Caco-2 (cell line): ENCODE data around the gene CHST3. TPM values are rescaled to one million over a fixed set of nuclear protein-coding genes. Genes with fewer than 3 reads are reported as not detected.
A peak's percentile ranks its signal among the peaks of the same experiment; 100 is the strongest.

ENCODE experiments used
- BruUV-seq: library from RNA; stranded (reverse); fragments of 400-500 nt; replicated peaks from 2 replicates; lab custom pipeline; 2021; lab: Mats Ljungman, UMichigan
- CTCF ChIA-PET: fragments of 300-600 bp; sonication (Branson Sonifier 250); formaldehyde crosslinking; loops from one replicate; lab custom pipeline; 2022; ENCODE audit warnings: antibody characterized with exemption; lab: Charles Lee
- POLR2A ChIA-PET: fragments of 300-600 bp; sonication (Branson Sonifier 250); formaldehyde crosslinking; loops from one replicate; lab custom pipeline; 2022; ENCODE audit warnings: antibody characterized with exemption; lab: Charles Lee
- DNase-seq, 2 experiments: peaks; one replicate each; pipeline versions ENCODE4 v3.0.0 to v3.0.0-alpha.2; 2020 to 2022
- H3K27me3 ChIP-seq: replicated peaks from 2 replicates; pipeline ENCODE4 v1.6.0; 2011; ENCODE audit warnings: low read length; ENCODE audit not compliant: control insufficient read depth, insufficient read depth
- H3K36me3 ChIP-seq: 2 replicates; pipeline ENCODE4 v1.5.1; 2011; ENCODE audit warnings: low read length; ENCODE audit not compliant: control insufficient read depth, insufficient read depth
- H3K4me1 ChIP-seq: fragments of 250-450 bp; sonication (Bioruptor Pico); 2 replicates; pipeline ENCODE4 v1.5.1; 2020; ENCODE audit warnings: mild to moderate bottlenecking
- H3K4me3 ChIP-seq: 2 replicates; pipeline ENCODE4 v1.5.1; 2011; ENCODE audit warnings: low read depth, mild to moderate bottlenecking, control low read depth, low read length
- H3K9me3 ChIP-seq: fragments of 250-450 bp; sonication (Bioruptor Pico); 2 replicates; pipeline ENCODE4 v1.5.1; 2020; ENCODE audit warnings: mild to moderate bottlenecking, moderate library complexity
- H3K27ac Mint-ChIP-seq: one replicate; pipeline ENCODE4 v1.8.0; 2022; ENCODE audit warnings: mixed read lengths; ENCODE audit not compliant: unreplicated experiment
- H3K27me3 Mint-ChIP-seq: one replicate; pipeline ENCODE4 v1.8.0; 2022; ENCODE audit warnings: mixed read lengths; ENCODE audit not compliant: insufficient read depth, unreplicated experiment
- H3K36me3 Mint-ChIP-seq: one replicate; pipeline ENCODE4 v1.8.0; 2022; ENCODE audit warnings: mild to moderate bottlenecking, mixed read lengths; ENCODE audit not compliant: insufficient read depth, unreplicated experiment
- H3K4me1 Mint-ChIP-seq: one replicate; pipeline ENCODE4 v1.8.0; 2022; ENCODE audit warnings: low read depth, mixed read lengths; ENCODE audit not compliant: unreplicated experiment
- H3K4me3 Mint-ChIP-seq: one replicate; pipeline ENCODE4 v1.8.0; 2022; ENCODE audit warnings: mild to moderate bottlenecking, moderate library complexity, mixed read lengths; ENCODE audit not compliant: unreplicated experiment
- H3K9me3 Mint-ChIP-seq: one replicate; pipeline ENCODE4 v1.8.0; 2022; ENCODE audit warnings: mixed read lengths; ENCODE audit not compliant: unreplicated experiment
- intact Hi-C: fragments of 100-400 bp; cut with micrococcal nuclease; formaldehyde crosslinking; loops from one replicate; pipeline ENCODE4 v1.10.0; 2022; ENCODE audit not compliant: unreplicated experiment
- total RNA-seq: library from RNA; stranded (reverse); gene quantifications from 2 replicates; pipeline ENCODE4 v1.2.3, GENCODE V29; 2022
- TF ChIP-seq, protein P1 (sequence below), 2 experiments: fragments of 200-600 bp in 1 of 2; IDR thresholded peaks; 1 replicate in 1 of 2; 2 replicates in 1 of 2; pipeline versions ENCODE4 v1.5.1 to v1.8.0; 2011 to 2022; ENCODE audit warnings: antibody characterized with exemption in 1 of 2, control low read depth in 1 of 2, inconsistent platforms in 1 of 2, low read depth in 1 of 2, low read length in 1 of 2, mild to moderate bottlenecking in 1 of 2, moderate library complexity in 1 of 2; ENCODE audit not compliant: insufficient read depth in 1 of 2, severe bottlenecking in 1 of 2, unreplicated experiment in 1 of 2

CHST3 gene
- total RNA-seq, 1 experiment from 2014 or later = 46.0 TPM

DNA sequence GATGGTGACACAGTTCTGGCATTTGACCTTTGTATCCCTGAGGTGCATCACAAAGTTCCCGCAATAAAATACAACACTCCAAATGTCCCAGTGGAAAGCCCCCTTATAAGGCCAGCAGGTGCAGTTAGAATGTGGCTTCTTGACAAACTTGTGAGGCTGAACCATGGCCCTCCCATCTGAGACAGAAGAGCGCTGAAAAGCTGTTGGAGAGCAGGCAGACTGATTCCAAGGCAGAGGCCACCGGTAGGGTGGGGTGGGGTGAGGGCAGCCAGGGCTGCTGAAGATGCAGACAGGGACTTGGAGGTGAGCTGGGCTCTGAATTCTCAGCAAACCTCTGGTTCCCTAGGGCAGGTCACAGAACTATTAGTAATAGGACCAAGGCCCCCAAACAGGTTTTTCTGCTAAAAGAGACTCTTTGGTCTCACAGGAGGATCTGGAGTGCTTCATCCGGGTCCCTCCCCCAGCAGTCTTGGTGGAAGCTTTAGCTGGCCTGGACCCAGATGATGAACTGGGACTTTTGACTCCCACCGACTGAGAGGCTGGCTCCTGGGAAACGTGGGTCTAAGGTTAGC, 15.6 kb upstream of the CHST3 start:
- Histone ChIP-seq H3K27me3 (no peaks in the 10 kb centered on the region), H3K4me1 (0 out of 2 replicates have a peak, but pooled peaks cover 9% of the 10 kb centered on the region), H3K4me3 (no peak overlapping the region), H3K9me3 (peaks cover 57% of the 10 kb centered on the region), H3K36me3 (no peaks in the 10 kb centered on the region)
- intact Hi-C loops = no loop called here
- Mint-ChIP-seq H3K27ac (no peak overlapping the region), H3K27me3 (no peaks in the 10 kb centered on the region), H3K4me3 (no peak overlapping the region), H3K36me3 (no peaks in the 10 kb centered on the region), H3K4me1 (no peaks in the 10 kb centered on the region), H3K9me3 (no peaks in the 10 kb centered on the region)
- DNase-seq = peak in 1 of 2 experiments; percentile 32
- TF ChIP-seq, protein P1, sequence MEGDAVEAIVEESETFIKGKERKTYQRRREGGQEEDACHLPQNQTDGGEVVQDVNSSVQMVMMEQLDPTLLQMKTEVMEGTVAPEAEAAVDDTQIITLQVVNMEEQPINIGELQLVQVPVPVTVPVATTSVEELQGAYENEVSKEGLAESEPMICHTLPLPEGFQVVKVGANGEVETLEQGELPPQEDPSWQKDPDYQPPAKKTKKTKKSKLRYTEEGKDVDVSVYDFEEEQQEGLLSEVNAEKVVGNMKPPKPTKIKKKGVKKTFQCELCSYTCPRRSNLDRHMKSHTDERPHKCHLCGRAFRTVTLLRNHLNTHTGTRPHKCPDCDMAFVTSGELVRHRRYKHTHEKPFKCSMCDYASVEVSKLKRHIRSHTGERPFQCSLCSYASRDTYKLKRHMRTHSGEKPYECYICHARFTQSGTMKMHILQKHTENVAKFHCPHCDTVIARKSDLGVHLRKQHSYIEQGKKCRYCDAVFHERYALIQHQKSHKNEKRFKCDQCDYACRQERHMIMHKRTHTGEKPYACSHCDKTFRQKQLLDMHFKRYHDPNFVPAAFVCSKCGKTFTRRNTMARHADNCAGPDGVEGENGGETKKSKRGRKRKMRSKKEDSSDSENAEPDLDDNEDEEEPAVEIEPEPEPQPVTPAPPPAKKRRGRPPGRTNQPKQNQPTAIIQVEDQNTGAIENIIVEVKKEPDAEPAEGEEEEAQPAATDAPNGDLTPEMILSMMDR (IDR thresholded peaks at IDR 0.05; ENCODE audit: insufficient read depth in 1 of 2, low read depth in 1 of 2, low read length in 1 of 2, severe bottlenecking in 1 of 2, unreplicated experiment in 1 of 2) = no peak
- CTCF ChIA-PET = no interaction called here
- no TSS peak for BruUV-seq
- POLR2A ChIA-PET = no interaction called here

- no peak overlapping the region for H3K4me3 Mint-ChIP-seq
- Histone ChIP-seq H3K9me3 (peaks cover 51% of the 10 kb centered on the region), H3K4me1 (0 out of 2 replicates have a peak, but pooled peaks cover 9% of the 10 kb centered on the region), H3K4me3 (no peak overlapping the region), H3K36me3 (no peaks in the 10 kb centered on the region), H3K27me3 (no peaks in the 10 kb centered on the region)
- TF ChIP-seq, protein P1 (IDR thresholded peaks at IDR 0.05; ENCODE audit: insufficient read depth in 1 of 2, low read depth in 1 of 2, low read length in 1 of 2, severe bottlenecking in 1 of 2, unreplicated experiment in 1 of 2) = no peak
- no peaks in the 10 kb centered on the region for H3K9me3 Mint-ChIP-seq
- ChIA-PET POLR2A (no interaction called here), CTCF (no interaction called here)
- no peaks in the 10 kb centered on the region for H3K27me3 Mint-ChIP-seq
- no peak overlapping the region for H3K27ac Mint-ChIP-seq
- intact Hi-C loops = no loop called here
- peak in 1 of 2 experiments; percentile 6 for DNase-seq
- no peaks in the 10 kb centered on the region for H3K4me1 Mint-ChIP-seq
- H3K36me3 Mint-ChIP-seq = no peaks in the 10 kb centered on the region
- no TSS peak for BruUV-seq
Measured at GRCh38 chr10:71950683-71951082, 13.5 kb upstream of the CHST3 start.

DNA sequence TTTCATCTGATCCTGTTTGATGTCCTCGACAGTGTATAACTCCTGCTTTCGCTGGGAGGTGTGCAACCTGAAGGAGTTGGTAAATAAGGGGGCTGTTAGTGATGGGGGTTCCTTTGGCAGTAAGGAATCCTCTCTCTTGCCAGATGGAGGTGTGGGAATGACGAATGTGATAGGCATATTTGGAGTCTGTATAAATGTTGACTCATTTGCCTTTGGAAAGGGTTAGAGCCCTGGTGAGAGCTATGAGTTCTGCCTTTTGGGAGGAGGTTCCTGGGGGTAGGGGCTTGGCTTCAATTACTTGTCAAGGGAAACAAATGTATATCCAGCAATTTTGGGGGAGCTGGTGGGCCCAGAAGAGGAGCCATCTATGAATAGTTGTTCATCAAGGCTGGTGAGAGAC, 11.4 kb upstream of the CHST3 start:
- Mint-ChIP-seq H3K9me3 (peaks cover 11% of the 10 kb centered on the region), H3K27me3 (no peaks in the 10 kb centered on the region), H3K4me1 (peaks cover 12% of the 10 kb centered on the region), H3K27ac (no peak overlapping the region), H3K4me3 (no peak overlapping the region), H3K36me3 (peaks cover 9% of the 10 kb centered on the region)
- intact Hi-C loops = no loop called here
- ChIA-PET POLR2A (no interaction called here), CTCF (interaction anchor here (0.8 to 1.4 kb wide), 3 partner anchors 54 to 96 kb away, joined by 3 to 4 read pairs (median 3); no protein-coding TSS in a partner anchor)
- no peaks in the 10 kb centered on the region for H3K36me3 ChIP-seq
- BruUV-seq = no TSS peak
- peaks cover 40% of the 10 kb centered on the region for H3K9me3 ChIP-seq
- peak in 1 of 2 experiments; percentile 5 for DNase-seq
- no peak overlapping the region for H3K4me3 ChIP-seq
- peaks cover 24% of the 10 kb centered on the region for H3K4me1 ChIP-seq
- TF ChIP-seq, protein P1 (IDR thresholded peaks at IDR 0.05; ENCODE audit: insufficient read depth in 1 of 2, low read depth in 1 of 2, low read length in 1 of 2, severe bottlenecking in 1 of 2, unreplicated experiment in 1 of 2) = no peak
- no peaks in the 10 kb centered on the region for H3K27me3 ChIP-seq
